Measurements from ENCODE around the gene FAM114A2.

GRCh38 chr5:153941265-153941664 lies 97.4 kb downstream of the FAM114A2 start:
- TF ChIP-seq, protein P1, sequence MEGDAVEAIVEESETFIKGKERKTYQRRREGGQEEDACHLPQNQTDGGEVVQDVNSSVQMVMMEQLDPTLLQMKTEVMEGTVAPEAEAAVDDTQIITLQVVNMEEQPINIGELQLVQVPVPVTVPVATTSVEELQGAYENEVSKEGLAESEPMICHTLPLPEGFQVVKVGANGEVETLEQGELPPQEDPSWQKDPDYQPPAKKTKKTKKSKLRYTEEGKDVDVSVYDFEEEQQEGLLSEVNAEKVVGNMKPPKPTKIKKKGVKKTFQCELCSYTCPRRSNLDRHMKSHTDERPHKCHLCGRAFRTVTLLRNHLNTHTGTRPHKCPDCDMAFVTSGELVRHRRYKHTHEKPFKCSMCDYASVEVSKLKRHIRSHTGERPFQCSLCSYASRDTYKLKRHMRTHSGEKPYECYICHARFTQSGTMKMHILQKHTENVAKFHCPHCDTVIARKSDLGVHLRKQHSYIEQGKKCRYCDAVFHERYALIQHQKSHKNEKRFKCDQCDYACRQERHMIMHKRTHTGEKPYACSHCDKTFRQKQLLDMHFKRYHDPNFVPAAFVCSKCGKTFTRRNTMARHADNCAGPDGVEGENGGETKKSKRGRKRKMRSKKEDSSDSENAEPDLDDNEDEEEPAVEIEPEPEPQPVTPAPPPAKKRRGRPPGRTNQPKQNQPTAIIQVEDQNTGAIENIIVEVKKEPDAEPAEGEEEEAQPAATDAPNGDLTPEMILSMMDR (IDR thresholded peaks at IDR 0.05; ENCODE audit: low read length): no peak
- no peak for TF ChIP-seq EZH2 (IDR thresholded peaks at IDR 0.05; ENCODE audit: borderline replicate concordance, low read length)

All from OCI-LY1 (cell line).